Measurements from ENCODE around the gene DCLK3. TPM values are rescaled to one million over a fixed set of nuclear protein-coding genes. Genes with fewer than 3 reads are reported as not detected.

The DCLK3 gene
- polyA plus RNA-seq, 3 donors from 2014 or later, result not detected

DNA sequence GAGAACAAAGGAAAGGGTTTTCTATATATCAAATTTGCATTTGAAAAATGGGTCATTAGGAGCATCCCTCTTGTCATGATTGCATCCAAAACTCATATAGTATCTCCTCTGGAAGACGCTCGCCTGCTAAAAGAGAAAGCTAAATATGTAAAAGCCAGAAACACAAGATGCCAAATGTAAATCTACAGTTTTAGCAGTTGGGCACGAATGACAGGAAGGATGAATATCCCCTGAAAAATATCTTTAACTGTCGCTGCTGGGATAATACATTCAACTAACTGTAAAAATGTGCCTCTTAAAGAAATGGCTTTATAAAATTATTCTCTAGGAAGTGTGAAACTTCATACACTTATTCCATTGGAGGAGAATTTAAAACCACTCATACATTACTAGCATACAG is 101.7 kb downstream of the DCLK3 start:
- Mint-ChIP-seq H3K9me3 (peaks cover 0 to 2% (median 0%) of the 10 kb centered on the region in 6 donors), H3K36me3 (no peaks in the 10 kb centered on the region), H3K4me1 (no peaks in the 10 kb centered on the region), H3K27ac (no peak overlapping the region), H3K4me3 (no peak overlapping the region), H3K27me3 (ENCODE audit: low read depth in 3 of 3) (peaks cover 0 to 12% (median 6%) of the 10 kb centered on the region in 3 donors)
- DNase-seq, result no peak

Other genes with a start within 250 kb of the DCLK3 start
- gene TRANK1, start 180.5 kb upstream of the DCLK3 start, polyA plus RNA-seq, result 10 to 100 TPM; 19.4 to 52.7 (median 24.6) TPM
- gene EPM2AIP1, start 228.6 kb upstream of the DCLK3 start, polyA plus RNA-seq, result 1 to 10 TPM; 5.1 to 5.9 (median 5.3) TPM
- gene MLH1, start 229.0 kb upstream of the DCLK3 start, polyA plus RNA-seq, result 10 to 100 TPM; 19.5 to 25.2 (median 23.8) TPM